Hepatocyte (in vitro differentiated cells): ENCODE measurements around the gene MAPK8IP3. TPM values are rescaled to one million over a fixed set of nuclear protein-coding genes. Genes with fewer than 3 reads are reported as not detected.
"Not testable (repeated sequence)": the region's sequence is repeated elsewhere in the genome, so short reads cannot be mapped to it uniquely, and the experiment has no call there.

Source experiments
- DNase-seq: peaks from one replicate; pipeline ENCODE4 v3.0.0-alpha.2; 2016; ENCODE audit warnings: low spot score
- H2AFZ ChIP-seq: fragments of 200-600 bp; sonication (generic); 2 replicates; pipeline ENCODE4 v1.6.0; 2016; ENCODE audit warnings: antibody characterized with exemption, mild to moderate bottlenecking
- H3K27ac ChIP-seq: fragments of 200-600 bp; sonication (generic); 2 replicates; pipeline ENCODE4 v1.5.1; 2016; ENCODE audit warnings: mild to moderate bottlenecking
- H3K27me3 ChIP-seq: fragments of 200-600 bp; sonication (generic); 2 replicates; pipeline ENCODE4 v1.6.1; 2016
- H3K36me3 ChIP-seq: fragments of 200-600 bp; sonication (generic); replicated peaks from 2 replicates; pipeline ENCODE4 v1.5.1; 2016; ENCODE audit warnings: low read depth; ENCODE audit not compliant: insufficient read depth
- H3K4me1 ChIP-seq: fragments of 200-600 bp; sonication (generic); 2 replicates; pipeline ENCODE4 v1.5.1; 2016; ENCODE audit warnings: mild to moderate bottlenecking, moderate library complexity; ENCODE audit not compliant: insufficient read depth
- H3K4me2 ChIP-seq: fragments of 200-600 bp; sonication (generic); 2 replicates; pipeline ENCODE4 v1.6.0; 2016
- H3K4me3 ChIP-seq: fragments of 200-600 bp; sonication (generic); 2 replicates; pipeline ENCODE4 v1.5.1; 2016; ENCODE audit warnings: mild to moderate bottlenecking
- H3K79me2 ChIP-seq: fragments of 200-600 bp; sonication (generic); 2 replicates; pipeline ENCODE4 v1.6.0; 2017; ENCODE audit warnings: mild to moderate bottlenecking
- H3K9me2 ChIP-seq: fragments of 200-600 bp; sonication (generic); replicated peaks from 2 replicates; pipeline ENCODE4 v1.6.0; 2017; ENCODE audit warnings: mild to moderate bottlenecking; ENCODE audit not compliant: insufficient read depth
- H3K9me3 ChIP-seq: fragments of 200-600 bp; sonication (generic); 2 replicates; pipeline ENCODE4 v1.5.1; 2016; ENCODE audit warnings: low read depth, mild to moderate bottlenecking
- H4K20me1 ChIP-seq: fragments of 200-600 bp; sonication (generic); 2 replicates; pipeline ENCODE4 v1.6.0; 2016; ENCODE audit warnings: mild to moderate bottlenecking; ENCODE audit not compliant: insufficient read depth, poor library complexity, severe bottlenecking
- CTCF ChIP-seq: fragments of 200-600 bp; sonication (generic); IDR thresholded peaks from 2 replicates; pipeline ENCODE4 v1.5.1; 2016; ENCODE audit warnings: antibody characterized with exemption, mild to moderate bottlenecking; ENCODE audit not compliant: poor library complexity
- EZH2 ChIP-seq: fragments of 200-600 bp; sonication (generic); IDR thresholded peaks from 2 replicates; pipeline ENCODE4 v1.6.1; 2016; ENCODE audit warnings: antibody characterized with exemption, mild to moderate bottlenecking, borderline replicate concordance
- EZH2phosphoT487 ChIP-seq: fragments of 200-600 bp; sonication (generic); IDR thresholded peaks from one replicate; pipeline ENCODE4 v1.6.1; 2018; ENCODE audit warnings: antibody characterized with exemption, mild to moderate bottlenecking, low read depth, moderate library complexity; ENCODE audit not compliant: unreplicated experiment, severe bottlenecking
- WGBS: methylation state at CpG from one replicate; pipeline ENCODE4 v1.1.6; 2016; ENCODE audit warnings: low lambda C conversion rate; ENCODE audit errors: missing lambda C conversion rate; 5-methylcytosine and 5-hydroxymethylcytosine counted together
- polyA plus RNA-seq: library from polyadenylated mRNA; unstranded; fragments of >200 nt; fragmentation: Nextera tagmentation; extraction: Ambion mirVana; gene quantifications from 2 replicates; pipeline ENCODE4 v1.2.1, GENCODE V29; 2016
- total RNA-seq: library from RNA; depleted of rRNA; stranded (reverse); fragments of >200 nt; gene quantifications from 2 replicates; pipeline ENCODE4 v1.2.3, GENCODE V29; 2014

Gene MAPK8IP3
- total and polyA plus RNA-seq, 2 experiments from 2014 or later: 42.3 to 44.9 TPM

GRCh38 chr16:1729445-1729844, 23.4 kb downstream of the MAPK8IP3 start:
- TF ChIP-seq EZH2 (no peak), CTCF (no peak), EZH2phosphoT487 (no peak)
- no peak overlapping the region for H3K27ac ChIP-seq
- peaks cover 12% of the 10 kb centered on the region for H3K79me2 ChIP-seq
- peaks cover 3% of the 10 kb centered on the region for H4K20me1 ChIP-seq
- H3K9me3 ChIP-seq: no peaks in the 10 kb centered on the region
- H3K4me2 ChIP-seq: no peak overlapping the region
- 96% methylated on average over 14 of the region's 35 CpGs for WGBS
- no peaks in the 10 kb centered on the region for H3K4me1 ChIP-seq
- DNase-seq: no peak
- no peak overlapping the region for H2AFZ ChIP-seq
- H3K4me3 ChIP-seq: no peak overlapping the region
- H3K9me2 ChIP-seq: no peaks in the 10 kb centered on the region
- H3K27me3 ChIP-seq: no peaks in the 10 kb centered on the region
- H3K36me3 ChIP-seq: no peaks in the 10 kb centered on the region

GRCh38 chr16:1731073-1731472, 25.1 kb downstream of the MAPK8IP3 start:
- Histone ChIP-seq H3K27ac (no peak overlapping the region), H3K4me2 (no peak overlapping the region), H3K27me3 (no peaks in the 10 kb centered on the region), H2AFZ (no peak overlapping the region), H3K4me3 (no peak overlapping the region), H3K9me3 (no peaks in the 10 kb centered on the region), H3K36me3 (no peaks in the 10 kb centered on the region), H4K20me1 (peaks cover 2% of the 10 kb centered on the region), H3K4me1 (no peaks in the 10 kb centered on the region), H3K9me2 (no peaks in the 10 kb centered on the region), H3K79me2 (peaks cover 3% of the 10 kb centered on the region)
- DNase-seq: no peak
- TF ChIP-seq EZH2 (no peak), EZH2phosphoT487 (no peak)
- 96% methylated on average over 7 of the region's 7 CpGs for WGBS

GRCh38 chr16:1731603-1732002, 25.6 kb downstream of the MAPK8IP3 start:
- no peak for TF ChIP-seq EZH2
- Histone ChIP-seq H3K4me3 (no peak overlapping the region), H3K9me2 (no peaks in the 10 kb centered on the region), H4K20me1 (no peaks in the 10 kb centered on the region), H3K9me3 (no peaks in the 10 kb centered on the region), H3K79me2 (peaks cover 3% of the 10 kb centered on the region), H3K36me3 (no peaks in the 10 kb centered on the region), H3K27ac (no peak overlapping the region), H3K4me1 (no peaks in the 10 kb centered on the region), H2AFZ (no peak overlapping the region), H3K4me2 (no peak overlapping the region), H3K27me3 (no peaks in the 10 kb centered on the region)
- 82% methylated on average over 7 of the region's 7 CpGs for WGBS
- DNase-seq: no peak

GRCh38 chr16:1732071-1732470, 26.1 kb downstream of the MAPK8IP3 start:
- Histone ChIP-seq H3K79me2 (peaks cover under 1% of the 10 kb centered on the region), H3K9me3 (no peaks in the 10 kb centered on the region), H3K36me3 (no peaks in the 10 kb centered on the region), H4K20me1 (no peaks in the 10 kb centered on the region), H3K4me1 (no peaks in the 10 kb centered on the region), H3K4me2 (no peak overlapping the region), H2AFZ (no peak overlapping the region), H3K27me3 (no peaks in the 10 kb centered on the region), H3K9me2 (no peaks in the 10 kb centered on the region), H3K27ac (no peak overlapping the region), H3K4me3 (no peak overlapping the region)
- TF ChIP-seq CTCF: no peak
- TF ChIP-seq EZH2: no peak
- TF ChIP-seq EZH2phosphoT487: no peak
- WGBS: 91% methylated on average over 13 of the region's 14 CpGs
- DNase-seq: no peak

GRCh38 chr16:1732551-1732987, 26.6 kb downstream of the MAPK8IP3 start:
- not testable (repeated sequence) for H3K36me3 ChIP-seq

More at GRCh38 chr16:1732551-1732987, 26.6 kb downstream of the MAPK8IP3 start:
- not testable (repeated sequence) for H3K4me1 ChIP-seq, H3K27ac ChIP-seq, H3K79me2 ChIP-seq, H3K4me2 ChIP-seq, H3K9me3 ChIP-seq, DNase-seq, H3K4me3 ChIP-seq, H4K20me1 ChIP-seq, H2AFZ ChIP-seq, H3K9me2 ChIP-seq, H3K27me3 ChIP-seq
- WGBS: 98% methylated on average over 17 of the region's 21 CpGs
